Fibroblast of lung (primary cell): Measurements from ENCODE around the gene PCDH9. TPM values are rescaled to one million over a fixed set of nuclear protein-coding genes. Genes with fewer than 3 reads are reported as not detected.

Source experiments
- DNase-seq, 2 donors: peaks; one replicate each; pipeline versions ENCODE4 v3.0.0 to v3.0.0-alpha.2; 2010; ENCODE audit warnings: low read depth in 2 of 2
- H2AFZ ChIP-seq: 2 replicates; pipeline ENCODE4 v1.5.1; 2012; ENCODE audit warnings: low read length, control low read depth, inconsistent platforms
- H3K27ac ChIP-seq: 2 replicates; pipeline ENCODE4 v1.5.1; 2011; ENCODE audit warnings: low read length, control low read depth; ENCODE audit not compliant: insufficient read depth
- H3K27me3 ChIP-seq: 2 replicates; pipeline ENCODE4 v1.5.1; 2011; ENCODE audit warnings: mild to moderate bottlenecking, low read length; ENCODE audit not compliant: control insufficient read depth, insufficient read depth
- H3K36me3 ChIP-seq: 2 replicates; pipeline ENCODE4 v1.5.1; 2011; ENCODE audit warnings: low read length; ENCODE audit not compliant: control insufficient read depth, insufficient read depth
- H3K4me1 ChIP-seq: 2 replicates; pipeline ENCODE4 v1.5.1; 2011; ENCODE audit warnings: low read length; ENCODE audit not compliant: control insufficient read depth, insufficient read depth; ENCODE audit errors: extremely low read depth
- H3K4me2 ChIP-seq: 2 replicates; pipeline ENCODE4 v1.5.1; 2011; ENCODE audit warnings: low read length, control low read depth; ENCODE audit not compliant: insufficient read depth; ENCODE audit errors: extremely low read depth
- H3K4me3 ChIP-seq, 4 experiments: fragments of 200-600 bp in 1 of 4; sonication (generic) in 1 of 4; replicated peaks in 1 of 4; 2 replicates each; pipeline ENCODE4 v1.5.1; 2011 to 2016; ENCODE audit warnings: low read length in 4 of 4, low read depth in 3 of 4, mild to moderate bottlenecking in 3 of 4, control low read depth in 2 of 4, inconsistent platforms in 1 of 4, mixed read lengths in 1 of 4; ENCODE audit not compliant: insufficient read depth in 1 of 4; ENCODE audit errors: control extremely low read depth in 1 of 4
- H3K79me2 ChIP-seq: 2 replicates; pipeline ENCODE4 v1.5.1; 2012; ENCODE audit warnings: mild to moderate bottlenecking, low read length, inconsistent platforms; ENCODE audit not compliant: control insufficient read depth, insufficient read depth
- H3K9ac ChIP-seq: 2 replicates; pipeline ENCODE4 v1.5.1; 2011; ENCODE audit warnings: mild to moderate bottlenecking, low read length, control low read depth; ENCODE audit not compliant: insufficient read depth
- H3K9me3 ChIP-seq: 2 replicates; pipeline ENCODE4 v1.5.1; 2012; ENCODE audit warnings: low read depth, low read length; ENCODE audit not compliant: control insufficient read depth, insufficient read depth
- H4K20me1 ChIP-seq: 2 replicates; pipeline ENCODE4 v1.5.1; 2011; ENCODE audit warnings: low read length; ENCODE audit not compliant: control insufficient read depth, insufficient read depth; ENCODE audit errors: extremely low read depth
- CTCF ChIP-seq, 2 donors: IDR thresholded peaks in 1 of 2; conservative IDR thresholded peaks in 1 of 2; 1 replicate in 1 of 2; 2 replicates in 1 of 2; pipeline ENCODE4 v1.5.1; 2011 to 2012; ENCODE audit warnings: low read length in 2 of 2, control low read depth in 1 of 2, inconsistent platforms in 1 of 2, low read depth in 1 of 2, mild to moderate bottlenecking in 1 of 2
- EZH2 ChIP-seq: IDR thresholded peaks from 2 replicates; pipeline ENCODE4 v1.5.1; 2012; ENCODE audit warnings: low read length, control low read depth, mild to moderate bottlenecking; ENCODE audit errors: missing control alignments
- polyA plus RNA-seq, 2 donors: library from polyadenylated mRNA; depleted of rRNA in 1 of 2; stranded (reverse) in 1 of 2; unstranded in 1 of 2; fragments of >200 nt; gene quantifications; 2 replicates each; pipeline ENCODE4 v1.2.1, GENCODE V29; 2011 to 2012; ENCODE audit warnings: missing spikeins in 1 of 2
- total RNA-seq: library from RNA; depleted of rRNA; stranded (reverse); fragments of >200 nt; gene quantifications from 2 replicates; pipeline ENCODE4 v1.2.1, GENCODE V29; 2014

Gene PCDH9
- total and polyA plus RNA-seq, 2 donors (not counting 1 experiment from before 2014, with no cell fraction given) = 0.50 to 0.67 TPM

GRCh38 chr13:66503890-66504289 lies 726.2 kb downstream of the PCDH9 start:
- DNase-seq = no peak

GRCh38 chr13:66501181-66501580 lies 729.0 kb downstream of the PCDH9 start:
- TF ChIP-seq EZH2 (no peak), CTCF (conservative IDR thresholded peaks at IDR 0.05 in 1 of 2, IDR thresholded peaks at IDR 0.05 in 1 of 2; ENCODE audit: low read depth in 1 of 2, low read length in 2 of 2) (no peak)
- Histone ChIP-seq H3K4me3 (no peak overlapping the region), H3K9me3 (no peaks in the 10 kb centered on the region), H2AFZ (no peak overlapping the region), H3K9ac (no peak overlapping the region), H4K20me1 (no peaks in the 10 kb centered on the region), H3K36me3 (no peaks in the 10 kb centered on the region), H3K27ac (no peak overlapping the region), H3K4me2 (no peak overlapping the region), H3K27me3 (no peaks in the 10 kb centered on the region), H3K4me1 (no peaks in the 10 kb centered on the region), H3K79me2 (no peaks in the 10 kb centered on the region)
- peak; percentile 55 to 74 for DNase-seq

More at GRCh38 chr13:66503890-66504289, 726.2 kb downstream of the PCDH9 start:
- Histone ChIP-seq H3K9ac (no peak overlapping the region), H4K20me1 (no peaks in the 10 kb centered on the region), H3K4me3 (no peak overlapping the region), H3K9me3 (no peaks in the 10 kb centered on the region), H3K27ac (no peak overlapping the region), H3K79me2 (no peaks in the 10 kb centered on the region), H3K27me3 (no peaks in the 10 kb centered on the region), H3K4me2 (no peak overlapping the region), H3K36me3 (no peaks in the 10 kb centered on the region), H2AFZ (no peak overlapping the region), H3K4me1 (no peaks in the 10 kb centered on the region)
- TF ChIP-seq EZH2 (no peak), CTCF (conservative IDR thresholded peaks at IDR 0.05 in 1 of 2, IDR thresholded peaks at IDR 0.05 in 1 of 2; ENCODE audit: low read depth in 1 of 2, low read length in 2 of 2) (no peak)

- Histone ChIP-seq H3K4me3 (no peak overlapping the region), H3K36me3 (no peaks in the 10 kb centered on the region), H4K20me1 (no peaks in the 10 kb centered on the region), H3K4me2 (no peak overlapping the region), H3K4me1 (no peaks in the 10 kb centered on the region), H3K79me2 (no peaks in the 10 kb centered on the region), H3K27me3 (no peaks in the 10 kb centered on the region), H3K27ac (no peak overlapping the region), H2AFZ (no peak overlapping the region), H3K9me3 (no peaks in the 10 kb centered on the region), H3K9ac (no peak overlapping the region)
- peak in 1 of 2 donors; percentile 6 for DNase-seq
- TF ChIP-seq EZH2 (no peak), CTCF (conservative IDR thresholded peaks at IDR 0.05 in 1 of 2, IDR thresholded peaks at IDR 0.05 in 1 of 2; ENCODE audit: low read depth in 1 of 2, low read length in 2 of 2) (no peak)
Measured at GRCh38 chr13:66492479-66492878, 737.7 kb downstream of the PCDH9 start.
